Measurements from ENCODE around the gene SULT1A2. TPM values are rescaled to one million over a fixed set of nuclear protein-coding genes. Genes with fewer than 3 reads are reported as not detected.
A peak's percentile ranks its signal among the peaks of the same experiment; 100 is the strongest.
"Not testable (repeated sequence)": the region's sequence is repeated elsewhere in the genome, so short reads cannot be mapped to it uniquely, and the experiment has no call there.

SULT1A2 gene
- 0.23 and 0.52 TPM in 2 replicates for total RNA-seq

GRCh38 chr16:28596840-28597691 is at the start of gene SULT1A2:
TSS of gene SULT1A2 (minus strand) at chr16:28597050. CDS start at chr16:28595930, 1,120 bp downstream.
- Mint-ChIP-seq H3K4me1 (no peaks in the 10 kb centered on the region), H3K9me3 (no peaks in the 10 kb centered on the region), H3K27ac (no peak within 1 kb of the TSS), H3K4me3 (no peak within 1 kb of the TSS), H3K27me3 (no peaks in the 10 kb centered on the region), H3K36me3 (ENCODE audit: low read depth) (peaks cover 1% of the 10 kb centered on the region)
- intact Hi-C loops (cut with micrococcal nuclease) = no loop called here
- no peak for DNase-seq

GRCh38 chr16:28639959-28640358 is 43.1 kb upstream of the SULT1A2 start:
- H3K27me3 Mint-ChIP-seq; H3K9me3 Mint-ChIP-seq; H3K4me3 Mint-ChIP-seq; intact Hi-C loops (cut with micrococcal nuclease); H3K36me3 Mint-ChIP-seq (ENCODE audit: low read depth); H3K4me1 Mint-ChIP-seq; H3K27ac Mint-ChIP-seq: not testable (repeated sequence)
- DNase-seq = peak; percentile 37

GRCh38 chr16:28638359-28638758 is 41.5 kb upstream of the SULT1A2 start:
- DNase-seq; H3K36me3 Mint-ChIP-seq (ENCODE audit: low read depth); intact Hi-C loops (cut with micrococcal nuclease); H3K4me1 Mint-ChIP-seq; H3K27me3 Mint-ChIP-seq; H3K27ac Mint-ChIP-seq; H3K4me3 Mint-ChIP-seq; H3K9me3 Mint-ChIP-seq: not testable (repeated sequence)

GRCh38 chr16:28637765-28638164 is 40.9 kb upstream of the SULT1A2 start, which contains the start of gene NPIPB8:
TSS of gene NPIPB8 (plus strand) at chr16:28638065. CDS start at chr16:28638361, 296 bp downstream.
- intact Hi-C loops (cut with micrococcal nuclease); DNase-seq; H3K4me1 Mint-ChIP-seq; H3K27me3 Mint-ChIP-seq; H3K36me3 Mint-ChIP-seq (ENCODE audit: low read depth); H3K4me3 Mint-ChIP-seq; H3K27ac Mint-ChIP-seq; H3K9me3 Mint-ChIP-seq: not testable (repeated sequence)

- H3K4me3 Mint-ChIP-seq; H3K27ac Mint-ChIP-seq; DNase-seq; H3K4me1 Mint-ChIP-seq; intact Hi-C loops (cut with micrococcal nuclease); H3K27me3 Mint-ChIP-seq; H3K9me3 Mint-ChIP-seq; H3K36me3 Mint-ChIP-seq (ENCODE audit: low read depth): not testable (repeated sequence)
Observed at GRCh38 chr16:28636093-28636823, 39.4 kb upstream of the SULT1A2 start.

- DNase-seq = peak; percentile 25
- H3K36me3 Mint-ChIP-seq (ENCODE audit: low read depth) = not testable (repeated sequence)
Observed at GRCh38 chr16:28630905-28631304, 34.1 kb upstream of the SULT1A2 start.

GRCh38 chr16:28623172-28623711 is 26.4 kb upstream of the SULT1A2 start:
- Mint-ChIP-seq H3K9me3 (no peaks in the 10 kb centered on the region), H3K4me1 (peaks cover 10% of the 10 kb centered on the region), H3K27me3 (peaks cover 13% of the 10 kb centered on the region), H3K36me3 (ENCODE audit: low read depth) (peaks cover 6% of the 10 kb centered on the region), H3K4me3 (peak overlapping the region; percentile 86), H3K27ac (peak overlapping the region; percentile 71)
- intact Hi-C loops (cut with micrococcal nuclease) = no loop called here
- DNase-seq = peak; percentile 88

More at GRCh38 chr16:28630905-28631304, 34.1 kb upstream of the SULT1A2 start:
- H3K27ac Mint-ChIP-seq; H3K9me3 Mint-ChIP-seq; H3K4me3 Mint-ChIP-seq; H3K4me1 Mint-ChIP-seq; intact Hi-C loops (cut with micrococcal nuclease): not testable (repeated sequence)
- H3K27me3 Mint-ChIP-seq = peaks cover 13% of the 10 kb centered on the region

- peak overlapping the region; percentile 85 for H3K27ac Mint-ChIP-seq
- intact Hi-C loops (cut with micrococcal nuclease); DNase-seq: not testable (repeated sequence)
Observed at GRCh38 chr16:28622532-28623171, 25.8 kb upstream of the SULT1A2 start.

GRCh38 chr16:28621481-28622155 is 24.8 kb upstream of the SULT1A2 start:
- no peak for DNase-seq
- intact Hi-C loops (cut with micrococcal nuclease) = no loop called here
- peaks cover 7% of the 10 kb centered on the region for H3K27me3 Mint-ChIP-seq
- peak overlapping the region; percentile 23 for H3K27ac Mint-ChIP-seq
- peaks cover 9% of the 10 kb centered on the region for H3K36me3 Mint-ChIP-seq (ENCODE audit: low read depth)
- no peaks in the 10 kb centered on the region for H3K9me3 Mint-ChIP-seq
- peak overlapping the region; percentile 86 for H3K4me3 Mint-ChIP-seq
- H3K4me1 Mint-ChIP-seq = peaks cover 10% of the 10 kb centered on the region

More at GRCh38 chr16:28622532-28623171, 25.8 kb upstream of the SULT1A2 start:
- Mint-ChIP-seq H3K4me3 (peak overlapping the region; percentile 86), H3K27me3 (peaks cover 13% of the 10 kb centered on the region)
- not testable (repeated sequence) for H3K4me1 Mint-ChIP-seq; H3K36me3 Mint-ChIP-seq (ENCODE audit: low read depth); H3K9me3 Mint-ChIP-seq

GRCh38 chr16:28620316-28620715 is 23.5 kb upstream of the SULT1A2 start:
- H3K4me3 Mint-ChIP-seq; H3K27me3 Mint-ChIP-seq; H3K27ac Mint-ChIP-seq; intact Hi-C loops (cut with micrococcal nuclease); H3K36me3 Mint-ChIP-seq (ENCODE audit: low read depth); DNase-seq; H3K9me3 Mint-ChIP-seq; H3K4me1 Mint-ChIP-seq: not testable (repeated sequence)

- Mint-ChIP-seq H3K27me3 (no peaks in the 10 kb centered on the region), H3K36me3 (ENCODE audit: low read depth) (peaks cover 9% of the 10 kb centered on the region), H3K27ac (no peak overlapping the region), H3K9me3 (no peaks in the 10 kb centered on the region), H3K4me3 (no peak overlapping the region), H3K4me1 (peaks cover 10% of the 10 kb centered on the region)
- intact Hi-C loops (cut with micrococcal nuclease) = no loop called here
- DNase-seq = no peak
Observed at GRCh38 chr16:28617874-28618273, 21.0 kb upstream of the SULT1A2 start.

GRCh38 chr16:28616636-28617035 is 19.8 kb upstream of the SULT1A2 start:
- Mint-ChIP-seq H3K27me3 (no peaks in the 10 kb centered on the region), H3K27ac (no peak overlapping the region)

GRCh38 chr16:28616224-28616577 is 19.4 kb upstream of the SULT1A2 start:
- H3K4me3 Mint-ChIP-seq; H3K27me3 Mint-ChIP-seq; H3K36me3 Mint-ChIP-seq (ENCODE audit: low read depth); H3K4me1 Mint-ChIP-seq; H3K9me3 Mint-ChIP-seq; intact Hi-C loops (cut with micrococcal nuclease); DNase-seq; H3K27ac Mint-ChIP-seq: not testable (repeated sequence)

More at GRCh38 chr16:28616636-28617035, 19.8 kb upstream of the SULT1A2 start:
- Mint-ChIP-seq H3K4me1 (peaks cover 2% of the 10 kb centered on the region), H3K4me3 (no peak overlapping the region), H3K36me3 (ENCODE audit: low read depth) (peaks cover 9% of the 10 kb centered on the region), H3K9me3 (no peaks in the 10 kb centered on the region)
- no peak for DNase-seq
- intact Hi-C loops (cut with micrococcal nuclease) = no loop called here
